ENCODE measurements around the gene PCCA.

Gene PCCA

GRCh38 chr13:100497389-100497788, 408.5 kb downstream of the PCCA start:
- H3K9ac ChIP-seq (ENCODE audit: low read length): no peak overlapping the region
- no peaks in the 10 kb centered on the region for H4K20me1 ChIP-seq (ENCODE audit: insufficient read depth, low read length)
- no peaks in the 10 kb centered on the region for H3K9me3 ChIP-seq (ENCODE audit: low read length)
- no peaks in the 10 kb centered on the region for H3K36me3 ChIP-seq (ENCODE audit: insufficient read depth, low read length)
- H3K27ac ChIP-seq (ENCODE audit: low read depth, low read length, poor library complexity, severe bottlenecking): no peak overlapping the region
- no peaks in the 10 kb centered on the region for H3F3A ChIP-seq (ENCODE audit: insufficient read depth, low read length)
- H3K9me2 ChIP-seq (ENCODE audit: low read depth, low read length): no peaks in the 10 kb centered on the region
- H3K4me2 ChIP-seq (ENCODE audit: low read length): no peak overlapping the region
- H3K27me3 ChIP-seq (ENCODE audit: insufficient read depth, low read length): peaks cover 11% of the 10 kb centered on the region; the same call in 1 of the 2 replicates
- TF ChIP-seq CTCF (IDR thresholded peaks at IDR 0.05; ENCODE audit: low read length): no peak
- no peak for TF ChIP-seq EZH2 (IDR thresholded peaks at IDR 0.05; ENCODE audit: borderline replicate concordance, low read length)
- H3K4me1 ChIP-seq (ENCODE audit: insufficient read depth, low read length, severe bottlenecking): no peaks in the 10 kb centered on the region
- no peak overlapping the region for H2AFZ ChIP-seq (ENCODE audit: low read length)
- no peak overlapping the region for H3K4me3 ChIP-seq (ENCODE audit: low read depth, low read length, poor library complexity, severe bottlenecking)
- no peaks in the 10 kb centered on the region for H3K79me2 ChIP-seq (ENCODE audit: insufficient read depth, low read length)

- Histone ChIP-seq H3K79me2 (ENCODE audit: insufficient read depth, low read length) (no peaks in the 10 kb centered on the region), H3K9me2 (ENCODE audit: low read depth, low read length) (no peaks in the 10 kb centered on the region), H4K20me1 (ENCODE audit: insufficient read depth, low read length) (no peaks in the 10 kb centered on the region), H3K9me3 (ENCODE audit: low read length) (no peaks in the 10 kb centered on the region), H3K36me3 (ENCODE audit: insufficient read depth, low read length) (no peaks in the 10 kb centered on the region), H3K4me3 (ENCODE audit: low read depth, low read length, poor library complexity, severe bottlenecking) (no peak overlapping the region), H3F3A (ENCODE audit: insufficient read depth, low read length) (no peaks in the 10 kb centered on the region), H3K4me1 (ENCODE audit: insufficient read depth, low read length, severe bottlenecking) (no peaks in the 10 kb centered on the region), H3K9ac (ENCODE audit: low read length) (no peak overlapping the region), H3K27ac (ENCODE audit: low read depth, low read length, poor library complexity, severe bottlenecking) (no peak overlapping the region), H2AFZ (ENCODE audit: low read length) (no peak overlapping the region), H3K27me3 (ENCODE audit: insufficient read depth, low read length) (peaks cover 11% of the 10 kb centered on the region; the same call in 1 of the 2 replicates), H3K4me2 (ENCODE audit: low read length) (no peak overlapping the region)
- TF ChIP-seq EZH2 (IDR thresholded peaks at IDR 0.05; ENCODE audit: borderline replicate concordance, low read length) (no peak), CTCF (IDR thresholded peaks at IDR 0.05; ENCODE audit: low read length) (no peak)
These were observed 413.6 kb downstream of the PCCA start for GRCh38 chr13:100502446-100502845.

- Histone ChIP-seq H3F3A (ENCODE audit: insufficient read depth, low read length) (no peaks in the 10 kb centered on the region), H3K4me1 (ENCODE audit: insufficient read depth, low read length, severe bottlenecking) (no peaks in the 10 kb centered on the region), H2AFZ (ENCODE audit: low read length) (no peak overlapping the region)
These were observed 414.7 kb downstream of the PCCA start for GRCh38 chr13:100503622-100504021.

More at GRCh38 chr13:100503622-100504021, 414.7 kb downstream of the PCCA start:
- Histone ChIP-seq H3K79me2 (ENCODE audit: insufficient read depth, low read length) (no peaks in the 10 kb centered on the region), H3K9me2 (ENCODE audit: low read depth, low read length) (no peaks in the 10 kb centered on the region), H3K36me3 (ENCODE audit: insufficient read depth, low read length) (no peaks in the 10 kb centered on the region), H3K27me3 (ENCODE audit: insufficient read depth, low read length) (peaks cover 9% of the 10 kb centered on the region; the same call in 1 of the 2 replicates), H3K27ac (ENCODE audit: low read depth, low read length, poor library complexity, severe bottlenecking) (no peak overlapping the region), H3K9me3 (ENCODE audit: low read length) (no peaks in the 10 kb centered on the region), H4K20me1 (ENCODE audit: insufficient read depth, low read length) (no peaks in the 10 kb centered on the region), H3K4me3 (ENCODE audit: low read depth, low read length, poor library complexity, severe bottlenecking) (no peak overlapping the region), H3K4me2 (ENCODE audit: low read length) (no peak overlapping the region), H3K9ac (ENCODE audit: low read length) (no peak overlapping the region)
- TF ChIP-seq CTCF (IDR thresholded peaks at IDR 0.05; ENCODE audit: low read length) (no peak), EZH2 (IDR thresholded peaks at IDR 0.05; ENCODE audit: borderline replicate concordance, low read length) (no peak)

Measured in OCI-LY1 (cell line).